HT-29 (cell line): ENCODE results near the gene BCKDHA. TPM values are rescaled to one million over a fixed set of nuclear protein-coding genes. Genes with fewer than 3 reads are reported as not detected.
"Not testable (repeated sequence)": the region's sequence is repeated elsewhere in the genome, so short reads cannot be mapped to it uniquely, and the experiment has no call there.

Experiments
- DNase-seq: peaks from one replicate; pipeline ENCODE4 v3.0.0-alpha.2; 2015; ENCODE audit warnings: low spot score
- small RNA-seq: library from RNA; depleted of rRNA; stranded (forward); fragments of <200 nt; gene quantifications from one replicate; pipeline ENCODE3, GENCODE V24; 2014
- total RNA-seq: library from RNA; depleted of rRNA; stranded (reverse); fragments of >200 nt; shearing (Covaris generic); gene quantifications from 2 replicates; pipeline ENCODE4 v1.2.3, GENCODE V29; 2014; rRNA removed

Gene BCKDHA
- total RNA-seq, 1 experiment from 2014 or later = 202 TPM

DNA sequence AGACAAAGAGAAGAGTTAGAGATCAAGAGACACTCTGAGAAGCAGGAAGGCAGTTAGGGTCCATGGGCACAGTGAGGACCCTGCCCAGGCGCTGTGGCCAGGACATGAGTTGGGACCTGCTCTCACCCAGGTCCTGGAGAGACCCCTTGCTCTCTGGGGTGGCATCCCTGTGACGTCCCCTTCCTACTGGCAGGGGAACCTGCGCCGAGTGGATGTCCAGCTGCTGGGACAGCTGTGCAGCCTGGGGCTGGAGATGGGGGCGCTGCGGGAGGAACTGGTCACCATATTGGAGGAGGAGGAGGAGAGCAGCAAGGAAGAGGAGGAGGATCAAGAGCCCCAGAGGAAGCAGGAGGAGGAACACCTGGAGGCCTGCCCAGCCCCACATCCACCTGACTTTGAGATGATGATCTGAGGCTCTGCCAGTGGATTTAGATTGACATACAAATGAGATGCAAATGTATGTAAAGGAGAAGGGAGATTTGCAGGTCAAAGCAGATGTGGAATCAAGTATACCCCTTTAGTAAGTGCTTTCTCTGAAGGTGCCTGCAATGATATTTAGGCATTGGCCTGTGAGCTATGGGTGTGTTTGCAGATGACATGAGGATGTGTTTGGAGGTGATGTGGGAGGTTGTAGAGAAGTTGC is 46.3 kb downstream of the BCKDHA start:
- DNase-seq = no peak

DNA sequence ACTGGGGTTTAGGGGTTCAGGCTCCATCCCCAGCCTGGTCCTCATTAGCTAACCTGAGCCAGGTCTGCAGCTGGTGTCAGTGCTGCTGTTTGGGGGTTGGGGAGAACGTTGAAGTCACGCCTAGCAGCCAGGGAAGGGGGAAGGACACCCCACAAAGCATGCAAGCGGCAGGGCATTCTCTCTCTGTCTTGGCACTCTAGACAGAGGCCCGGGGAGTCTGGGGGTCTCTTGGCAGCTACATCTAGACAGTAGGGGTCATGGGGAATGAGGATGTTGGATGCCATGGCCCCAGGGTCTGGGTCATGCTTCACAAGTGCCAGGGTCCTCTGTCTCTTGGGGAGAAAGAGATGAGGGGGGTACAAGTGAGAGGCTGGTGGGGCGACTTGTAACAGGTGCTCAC is 48.0 kb downstream of the BCKDHA start:
- DNase-seq = no peak

DNA sequence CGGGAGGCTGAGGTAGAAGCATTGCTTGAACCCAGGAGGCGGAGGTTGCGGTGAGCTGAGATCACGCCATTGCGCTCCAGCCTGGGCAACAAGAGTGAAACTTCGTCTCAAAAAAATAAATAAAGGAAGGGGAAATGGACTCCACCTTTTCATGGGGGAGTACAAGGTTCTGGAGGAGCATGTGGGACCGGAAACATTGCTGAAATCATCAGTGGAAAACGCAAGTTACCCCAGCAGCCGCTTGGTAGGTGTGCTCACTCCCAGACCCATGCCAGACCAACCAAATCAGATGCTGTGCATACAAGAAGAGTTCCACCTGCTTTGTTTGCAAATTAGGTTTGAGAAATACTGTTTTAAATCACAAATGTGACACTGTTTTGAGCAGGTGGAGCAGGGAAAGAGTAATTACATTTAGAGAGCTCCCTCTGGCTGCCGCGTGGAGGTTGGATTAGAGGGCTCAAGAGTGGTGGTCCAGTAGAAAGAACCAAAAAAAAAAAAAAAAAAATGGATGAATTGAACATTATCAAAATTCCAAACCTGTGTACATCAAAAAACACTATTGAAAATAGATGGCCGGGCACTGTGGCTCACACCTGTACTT is 50.2 kb downstream of the BCKDHA start:
- no peak for DNase-seq

DNA sequence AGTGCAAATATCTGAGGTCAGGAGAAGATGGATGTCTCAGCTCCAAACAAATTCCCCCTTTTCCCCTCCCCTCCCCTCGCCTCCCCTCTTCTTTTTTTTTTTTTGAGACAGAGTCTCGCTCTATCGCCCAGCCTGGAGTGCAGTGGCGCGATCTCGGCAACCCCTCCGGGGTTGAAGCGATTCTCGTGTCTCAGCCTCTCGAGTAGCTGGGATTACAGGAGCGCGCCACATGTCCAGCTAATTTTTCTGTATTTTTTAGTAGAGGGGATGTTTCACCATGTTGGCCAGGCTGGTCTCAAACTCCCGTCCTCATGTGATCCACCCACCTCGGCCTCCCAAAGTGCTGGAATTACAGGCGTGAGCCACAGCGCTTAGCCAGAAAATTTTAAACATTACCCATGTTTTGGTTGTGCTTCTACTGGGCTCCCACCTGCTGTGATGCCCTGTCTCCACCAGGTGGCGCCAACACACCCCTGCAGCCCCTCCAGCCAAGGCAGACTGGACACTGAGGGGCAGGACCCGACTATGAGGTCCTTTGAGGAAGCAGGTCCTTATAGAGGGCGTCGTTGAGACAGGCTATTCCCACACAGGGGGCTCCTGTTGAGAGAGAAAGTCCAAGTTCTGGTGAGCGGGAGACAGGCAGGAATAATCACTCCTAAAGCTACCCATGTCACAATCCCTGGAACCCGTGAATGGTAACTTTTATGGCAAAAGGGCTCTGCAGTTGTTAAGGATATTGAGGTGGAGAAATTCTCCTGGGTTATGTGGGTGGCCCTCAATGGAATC is 51.7 kb downstream of the BCKDHA start:
- peak; percentile 86 for DNase-seq

DNA sequence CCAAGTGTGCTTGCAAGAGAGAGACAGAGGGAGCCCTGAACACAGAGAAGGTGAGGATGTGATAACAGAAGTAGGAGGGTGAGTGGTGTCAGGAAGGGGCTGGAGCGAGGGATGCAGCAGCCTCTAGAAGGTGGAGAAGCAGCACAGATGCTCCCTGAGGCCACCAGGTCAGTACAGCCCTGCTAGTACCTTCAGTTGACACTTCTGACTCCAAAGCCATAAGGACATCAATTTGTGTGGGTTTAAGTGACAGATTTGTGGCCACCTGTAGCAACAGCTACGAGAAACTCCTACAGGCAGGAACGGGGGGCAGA is 52.2 kb downstream of the BCKDHA start:
- DNase-seq = no peak

DNA sequence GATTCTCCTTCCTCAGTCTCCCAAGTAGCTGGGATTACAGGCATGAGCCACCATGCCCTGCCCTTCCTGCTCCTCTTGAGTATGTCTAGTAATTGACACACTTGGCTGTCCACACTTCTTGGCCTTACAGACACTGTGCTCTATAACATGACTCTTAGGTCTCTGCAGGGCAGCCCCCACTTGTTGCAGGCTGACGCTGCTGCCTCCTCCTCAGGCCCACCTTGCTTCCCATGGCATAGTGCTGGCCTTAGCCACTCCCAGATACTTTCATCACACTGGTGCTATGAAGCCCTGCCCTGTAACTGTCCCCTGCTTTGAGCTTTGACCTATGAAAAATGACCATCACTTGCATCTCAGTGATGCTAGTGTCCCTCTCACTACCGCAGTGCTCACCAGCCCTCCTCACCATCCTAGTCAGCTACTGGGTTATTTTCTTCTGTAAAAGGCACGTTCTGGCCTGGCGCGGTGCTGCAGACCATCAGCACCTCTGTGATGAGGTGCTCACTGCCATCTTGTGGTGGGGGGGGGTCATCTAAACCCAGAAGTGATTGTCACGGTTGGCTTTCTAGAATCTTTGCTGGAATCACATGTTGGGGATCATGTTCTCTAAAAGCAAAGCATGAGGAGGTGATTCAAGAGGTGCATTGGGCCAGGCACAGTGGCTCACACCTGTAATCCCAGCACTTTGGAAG is 55.1 kb downstream of the BCKDHA start:
- no peak for DNase-seq

DNA sequence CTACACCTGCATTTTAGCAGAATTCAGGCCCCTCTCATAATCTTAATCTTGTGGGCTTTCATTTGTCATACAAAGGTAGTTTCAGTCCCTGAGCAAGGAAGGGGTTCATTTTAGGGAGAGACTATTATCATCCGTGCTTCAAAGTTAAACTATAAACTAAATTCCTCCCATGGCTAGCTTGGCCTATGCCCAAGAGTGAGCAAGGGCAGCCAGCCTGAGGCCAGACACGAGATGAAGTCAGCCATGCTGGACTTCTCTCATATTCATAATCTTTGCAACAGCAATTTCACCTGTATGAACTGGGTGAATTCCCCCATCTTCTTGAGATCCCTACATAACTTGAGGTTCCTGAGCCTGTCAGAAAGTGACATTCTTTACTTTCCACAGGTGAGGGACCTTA is 58.3 kb downstream of the BCKDHA start:
- DNase-seq = no peak

DNA sequence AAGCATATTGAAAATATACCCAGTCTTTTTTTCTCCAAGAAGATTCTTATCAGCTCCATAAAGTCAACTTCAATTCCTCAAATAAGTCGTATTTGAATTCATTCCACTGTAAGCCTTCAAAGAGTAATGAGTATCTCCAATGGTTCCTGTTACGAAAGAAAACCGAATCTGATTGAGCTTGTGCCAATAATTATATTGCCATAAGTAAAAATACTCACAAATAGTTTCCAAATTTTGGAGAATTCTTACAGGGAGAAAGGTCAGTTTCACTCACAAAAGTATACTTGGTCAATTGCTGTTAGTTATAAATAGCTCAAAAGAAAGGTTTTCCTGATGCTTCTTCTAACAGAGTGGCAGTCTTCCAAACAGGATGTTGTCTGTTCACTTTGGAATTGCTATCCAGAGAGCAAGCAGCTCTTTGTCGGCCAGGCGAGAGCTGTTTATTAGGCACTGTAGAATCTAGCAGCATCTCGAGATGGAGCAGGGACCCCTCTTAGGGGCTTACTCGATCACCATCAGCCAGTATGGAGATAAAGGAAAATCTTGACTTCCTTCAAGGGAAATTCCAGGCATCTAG is 58.8 kb downstream of the BCKDHA start:
- no peak for DNase-seq

DNA sequence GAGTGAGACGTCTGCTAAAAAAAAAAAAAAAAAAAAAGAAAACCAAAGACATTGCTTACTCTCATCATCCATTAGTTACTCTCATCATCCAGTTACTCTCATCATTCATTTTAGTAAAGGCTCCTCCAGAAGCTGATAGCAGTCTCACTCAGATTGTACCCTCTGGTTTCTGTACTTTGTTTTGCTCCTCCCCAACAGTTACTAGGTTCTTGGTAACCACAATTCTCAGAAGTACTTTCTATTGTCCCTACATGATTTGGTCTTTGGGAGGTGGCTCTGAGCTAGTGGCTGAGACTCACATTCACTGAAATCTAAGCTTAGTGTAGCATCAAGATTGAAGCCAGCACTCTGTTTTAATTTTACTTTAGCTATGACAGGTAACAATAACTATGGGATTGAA is 59.6 kb downstream of the BCKDHA start:
- DNase-seq = no peak

DNA sequence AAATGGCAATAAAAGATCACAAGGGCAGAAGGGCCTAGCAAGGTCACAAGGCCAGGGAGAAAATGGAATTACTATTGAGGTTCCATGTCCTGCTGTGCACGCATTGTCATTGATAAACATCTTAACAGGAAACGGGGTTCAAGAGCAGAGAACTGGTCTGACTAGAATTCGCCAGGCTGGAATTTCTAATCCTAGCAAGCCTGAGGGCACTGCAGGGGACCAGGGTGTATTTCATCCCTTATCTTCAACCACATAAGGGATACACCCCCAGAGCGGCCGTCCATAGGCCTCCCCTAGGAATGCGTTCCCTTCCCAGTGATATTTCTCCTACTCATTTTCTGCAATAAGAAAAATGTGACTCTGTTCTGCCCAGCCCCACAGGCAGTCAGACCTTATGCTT is 64.9 kb downstream of the BCKDHA start:
- no peak for DNase-seq

DNA sequence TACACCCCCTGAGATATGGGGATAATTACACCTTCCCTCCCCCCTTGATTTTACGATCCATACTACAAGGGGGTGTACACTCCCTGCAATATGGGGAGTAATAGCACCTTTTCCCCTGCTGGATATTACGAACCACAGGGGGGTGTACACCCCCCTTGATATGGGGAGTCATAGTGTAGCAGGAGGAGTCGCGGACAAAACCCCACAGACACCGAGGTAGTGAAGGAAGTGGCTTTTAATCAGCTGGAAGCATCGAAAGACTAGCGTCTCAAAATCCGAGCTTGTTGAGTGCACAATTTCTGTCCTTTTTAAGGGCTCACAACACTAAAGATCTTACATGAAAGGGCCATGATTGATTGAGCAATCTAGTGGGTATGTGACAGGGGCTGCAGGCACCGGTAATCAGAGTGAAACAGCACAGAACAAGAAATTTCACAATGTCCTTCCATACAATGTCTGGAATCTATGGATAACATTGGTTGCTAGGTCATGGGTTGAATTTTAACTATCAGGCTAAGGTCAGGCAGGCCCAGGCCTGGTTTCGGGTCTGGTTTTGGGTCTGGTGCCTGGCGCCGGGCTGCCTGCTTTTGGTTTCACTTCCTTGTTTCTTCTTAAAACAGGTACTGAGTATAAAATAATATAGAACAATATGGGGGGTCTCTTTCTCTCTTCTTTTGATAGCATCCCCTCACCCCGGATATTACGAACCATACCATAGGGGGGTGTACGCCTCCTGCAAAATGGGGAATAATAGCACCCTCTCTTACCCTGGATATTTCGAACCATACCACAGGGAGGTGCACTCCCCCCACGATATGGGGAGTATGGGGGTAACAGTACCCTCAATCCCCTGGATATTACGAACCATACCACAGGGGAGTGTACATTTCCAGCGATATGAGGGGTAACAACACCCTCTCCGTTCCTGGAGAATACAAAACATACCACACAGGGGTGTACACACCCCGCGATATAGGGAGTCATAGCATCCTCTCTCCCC is 65.9 kb downstream of the BCKDHA start:
- DNase-seq = not testable (repeated sequence)

Small RNA genes within 50 kb of the gene (small RNA-seq; reads per million reads assigned to genes)
- gene RF00017 = not detected

Other genes with a start within 250 kb of the BCKDHA start
- 18.2 and 31.4 TPM in 2 replicates for gene CYP2S1, start 204.6 kb upstream of the BCKDHA start, total RNA-seq
- 1.5 and 1.7 TPM in 2 replicates for gene AXL, start 178.6 kb upstream of the BCKDHA start, total RNA-seq
- 294 and 300 TPM in 2 replicates for gene HNRNPUL1, start 133.4 kb upstream of the BCKDHA start, total RNA-seq
- 34.5 and 39.5 TPM in 2 replicates for gene CCDC97, start 87.6 kb upstream of the BCKDHA start, total RNA-seq
- 2.5 and 2.6 TPM in 2 replicates for gene TGFB1, start 43.9 kb upstream of the BCKDHA start, total RNA-seq
- gene B9D2, start 33.7 kb upstream of the BCKDHA start, total RNA-seq = 26.9 and 32.1 TPM in 2 replicates
- 10.2 and 11.0 TPM in 2 replicates for gene TMEM91, start 21.3 kb upstream of the BCKDHA start, total RNA-seq
- gene EXOSC5, start 459 bp upstream of the BCKDHA start, total RNA-seq = 101 and 108 TPM in 2 replicates
- gene B3GNT8, start 29.6 kb downstream of the BCKDHA start, total RNA-seq = 1.2 and 2.9 TPM in 2 replicates
- gene DMAC2, start 42.1 kb downstream of the BCKDHA start, total RNA-seq = 68.8 and 77.9 TPM in 2 replicates
- not detected in 2 replicates for gene ERICH4, start 45.3 kb downstream of the BCKDHA start, total RNA-seq
- not detected in 2 replicates for gene CEACAM21, start 178.3 kb downstream of the BCKDHA start, total RNA-seq
- gene CEACAM4, start 229.3 kb downstream of the BCKDHA start, total RNA-seq = not detected in 2 replicates